Loucy (cell line): ENCODE results near the gene PTPRQ.

Source experiments
- H2AFZ ChIP-seq: fragments of 200-600 bp; sonication (generic); 2 replicates; pipeline ENCODE4 v1.6.0; 2016; ENCODE audit warnings: antibody characterized with exemption, mild to moderate bottlenecking, low read length, moderate library complexity
- H3F3A ChIP-seq: fragments of 200-600 bp; 2 replicates; pipeline ENCODE4 v1.6.0; 2016; ENCODE audit warnings: antibody characterized with exemption, low read depth, mild to moderate bottlenecking
- H3K27me3 ChIP-seq: fragments of 200-600 bp; sonication (generic); 2 replicates; pipeline ENCODE4 v1.6.1; 2014; ENCODE audit warnings: low read length, mild to moderate bottlenecking; ENCODE audit not compliant: insufficient read depth, poor library complexity, severe bottlenecking
- H3K36me3 ChIP-seq: fragments of 200-600 bp; sonication (generic); 2 replicates; pipeline ENCODE4 v1.6.1; 2016; ENCODE audit warnings: low read length; ENCODE audit not compliant: insufficient read depth
- H3K4me1 ChIP-seq: fragments of 200-600 bp; sonication (generic); 2 replicates; pipeline ENCODE4 v1.5.1; 2014; ENCODE audit warnings: low read length, mild to moderate bottlenecking; ENCODE audit not compliant: insufficient read depth, poor library complexity, severe bottlenecking
- H3K4me2 ChIP-seq: fragments of 200-600 bp; sonication (generic); 2 replicates; pipeline ENCODE4 v1.6.0; 2014; ENCODE audit warnings: antibody characterized with exemption, low read length, low read depth, mild to moderate bottlenecking; ENCODE audit not compliant: poor library complexity, severe bottlenecking
- H3K4me3 ChIP-seq: fragments of 200-600 bp; sonication (generic); 2 replicates; pipeline ENCODE4 v1.5.1; 2014; ENCODE audit warnings: low read length, mild to moderate bottlenecking, mixed read lengths; ENCODE audit not compliant: poor library complexity, severe bottlenecking
- H3K79me2 ChIP-seq: fragments of 200-600 bp; sonication (generic); 2 replicates; pipeline ENCODE4 v1.6.1; 2014; ENCODE audit warnings: low read length; ENCODE audit not compliant: insufficient read depth
- H3K9ac ChIP-seq: fragments of 200-600 bp; sonication (generic); 2 replicates; pipeline ENCODE4 v1.6.0; 2014; ENCODE audit warnings: mild to moderate bottlenecking, low read depth, low read length, moderate library complexity; ENCODE audit not compliant: poor library complexity, severe bottlenecking
- H3K9me2 ChIP-seq: fragments of 200-600 bp; sonication (generic); replicated peaks from 2 replicates; pipeline ENCODE4 v1.6.1; 2016; ENCODE audit warnings: low read depth, low read length, mixed read lengths
- H3K9me3 ChIP-seq: fragments of 200-600 bp; sonication (generic); 2 replicates; pipeline ENCODE4 v1.6.1; 2014; ENCODE audit warnings: mild to moderate bottlenecking, antibody characterized with exemption, low read length, low read depth; ENCODE audit not compliant: insufficient read depth
- H4K20me1 ChIP-seq: fragments of 200-600 bp; sonication (generic); 2 replicates; pipeline ENCODE4 v1.6.0; 2014; ENCODE audit warnings: antibody characterized with exemption, low read length, mild to moderate bottlenecking; ENCODE audit not compliant: insufficient read depth, poor library complexity, severe bottlenecking
- EZH2phosphoT487 ChIP-seq: fragments of 200-600 bp; IDR thresholded peaks from 2 replicates; pipeline ENCODE4 v1.6.1; 2018; ENCODE audit warnings: antibody characterized with exemption, mild to moderate bottlenecking, moderate library complexity, borderline replicate concordance
- TF ChIP-seq, protein P1 (sequence below): fragments of 200-600 bp; sonication (generic); conservative IDR thresholded peaks from 2 replicates; pipeline ENCODE4 v1.5.1; 2014; ENCODE audit warnings: mild to moderate bottlenecking, antibody characterized with exemption, low read length

The PTPRQ gene

DNA sequence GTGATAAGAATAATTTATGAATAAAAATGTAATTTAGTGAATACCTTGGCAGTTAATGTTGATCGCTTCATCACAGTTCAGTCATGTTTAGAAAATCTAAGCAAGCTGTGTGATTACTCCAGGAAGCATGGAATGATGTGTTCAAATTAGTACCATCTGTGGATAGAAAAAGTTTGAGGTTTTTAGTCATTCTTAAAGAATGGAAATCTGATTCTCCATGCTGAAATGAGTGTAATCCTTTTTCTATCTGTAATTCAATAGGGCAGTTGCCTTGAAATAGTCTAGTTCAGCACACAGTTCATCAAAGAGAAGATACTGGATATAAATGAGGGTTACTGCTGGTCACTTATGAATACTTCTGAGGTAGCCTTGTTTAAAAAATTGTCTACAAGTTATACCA, 136.2 kb downstream of the PTPRQ start:
- H3K9me2 ChIP-seq = no peaks in the 10 kb centered on the region
- H3K9me3 ChIP-seq = no peaks in the 10 kb centered on the region
- no peaks in the 10 kb centered on the region for H3K27me3 ChIP-seq
- H3K79me2 ChIP-seq = no peaks in the 10 kb centered on the region
- H3K9ac ChIP-seq = no peak overlapping the region
- H3F3A ChIP-seq = no peaks in the 10 kb centered on the region
- H3K4me1 ChIP-seq = no peaks in the 10 kb centered on the region
- H3K36me3 ChIP-seq = no peaks in the 10 kb centered on the region
- H3K4me3 ChIP-seq = no peak overlapping the region
- no peak for TF ChIP-seq EZH2phosphoT487
- TF ChIP-seq, protein P1, sequence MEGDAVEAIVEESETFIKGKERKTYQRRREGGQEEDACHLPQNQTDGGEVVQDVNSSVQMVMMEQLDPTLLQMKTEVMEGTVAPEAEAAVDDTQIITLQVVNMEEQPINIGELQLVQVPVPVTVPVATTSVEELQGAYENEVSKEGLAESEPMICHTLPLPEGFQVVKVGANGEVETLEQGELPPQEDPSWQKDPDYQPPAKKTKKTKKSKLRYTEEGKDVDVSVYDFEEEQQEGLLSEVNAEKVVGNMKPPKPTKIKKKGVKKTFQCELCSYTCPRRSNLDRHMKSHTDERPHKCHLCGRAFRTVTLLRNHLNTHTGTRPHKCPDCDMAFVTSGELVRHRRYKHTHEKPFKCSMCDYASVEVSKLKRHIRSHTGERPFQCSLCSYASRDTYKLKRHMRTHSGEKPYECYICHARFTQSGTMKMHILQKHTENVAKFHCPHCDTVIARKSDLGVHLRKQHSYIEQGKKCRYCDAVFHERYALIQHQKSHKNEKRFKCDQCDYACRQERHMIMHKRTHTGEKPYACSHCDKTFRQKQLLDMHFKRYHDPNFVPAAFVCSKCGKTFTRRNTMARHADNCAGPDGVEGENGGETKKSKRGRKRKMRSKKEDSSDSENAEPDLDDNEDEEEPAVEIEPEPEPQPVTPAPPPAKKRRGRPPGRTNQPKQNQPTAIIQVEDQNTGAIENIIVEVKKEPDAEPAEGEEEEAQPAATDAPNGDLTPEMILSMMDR = no peak
- no peak overlapping the region for H3K4me2 ChIP-seq
- no peak overlapping the region for H2AFZ ChIP-seq
- no peaks in the 10 kb centered on the region for H4K20me1 ChIP-seq

DNA sequence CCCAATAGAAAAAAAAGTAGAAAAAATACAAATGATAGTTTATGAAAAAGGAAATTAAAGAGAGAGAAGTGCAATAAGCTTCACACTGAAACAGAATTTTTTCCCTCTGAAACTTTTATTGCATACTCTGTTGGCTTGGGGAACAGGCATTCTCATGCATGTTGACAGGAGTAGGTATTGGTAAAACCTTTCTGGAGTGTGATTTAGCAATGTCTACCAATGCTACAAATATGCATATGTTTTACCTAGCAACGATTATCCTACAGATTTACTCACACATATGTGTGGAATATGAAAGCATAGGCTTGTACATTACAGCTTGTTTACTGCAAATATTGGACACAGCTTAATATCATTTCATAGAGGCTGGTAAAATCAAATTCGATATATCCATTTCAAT, 137.7 kb downstream of the PTPRQ start:
- Histone ChIP-seq H2AFZ (no peak overlapping the region), H3F3A (no peaks in the 10 kb centered on the region)
- TF ChIP-seq EZH2phosphoT487 = no peak
- TF ChIP-seq, protein P1 = no peak

DNA sequence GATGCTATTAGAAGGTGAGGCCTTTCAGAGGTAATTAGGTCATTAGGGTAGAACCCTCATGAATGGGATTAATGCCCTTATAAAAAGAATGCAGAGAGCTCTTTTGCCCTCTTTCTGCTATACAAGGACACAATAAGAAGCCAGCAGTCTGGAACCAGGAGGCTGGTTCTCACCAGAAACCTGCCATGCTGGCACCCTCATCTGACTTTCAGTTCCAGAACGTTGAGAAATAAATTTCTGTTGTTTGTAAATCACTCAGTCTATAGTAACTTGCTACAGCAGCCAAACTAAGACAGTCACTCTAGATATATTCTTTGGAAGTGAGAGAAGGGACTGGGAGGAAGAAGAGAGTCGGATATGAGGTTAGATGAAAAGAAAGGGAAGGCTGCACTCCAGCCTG, 138.4 kb downstream of the PTPRQ start:
- no peak overlapping the region for H3K4me3 ChIP-seq
- H3K9ac ChIP-seq = no peak overlapping the region
- H3K4me2 ChIP-seq = no peak overlapping the region
- H3K9me2 ChIP-seq = no peaks in the 10 kb centered on the region
- no peaks in the 10 kb centered on the region for H4K20me1 ChIP-seq
- no peaks in the 10 kb centered on the region for H3F3A ChIP-seq
- H3K9me3 ChIP-seq = no peaks in the 10 kb centered on the region
- no peak overlapping the region for H2AFZ ChIP-seq
- no peak for TF ChIP-seq EZH2phosphoT487
- TF ChIP-seq, protein P1 = no peak
- no peaks in the 10 kb centered on the region for H3K79me2 ChIP-seq
- no peaks in the 10 kb centered on the region for H3K27me3 ChIP-seq
- H3K4me1 ChIP-seq = no peaks in the 10 kb centered on the region
- no peaks in the 10 kb centered on the region for H3K36me3 ChIP-seq

More for the DNA sequence above, 137.7 kb downstream of the PTPRQ start:
- no peaks in the 10 kb centered on the region for H3K9me2 ChIP-seq
- H3K4me1 ChIP-seq = no peaks in the 10 kb centered on the region
- no peaks in the 10 kb centered on the region for H3K27me3 ChIP-seq
- no peaks in the 10 kb centered on the region for H3K36me3 ChIP-seq
- no peaks in the 10 kb centered on the region for H3K9me3 ChIP-seq
- no peaks in the 10 kb centered on the region for H3K79me2 ChIP-seq
- no peak overlapping the region for H3K4me3 ChIP-seq
- no peak overlapping the region for H3K4me2 ChIP-seq
- no peaks in the 10 kb centered on the region for H4K20me1 ChIP-seq
- no peak overlapping the region for H3K9ac ChIP-seq
